ENCODE results near the gene NATD1. TPM values are rescaled to one million over a fixed set of nuclear protein-coding genes. Genes with fewer than 3 reads are reported as not detected.
A peak's percentile ranks its signal among the peaks of the same experiment; 100 is the strongest.

Gene NATD1
- total RNA-seq, 1 experiment from 2014 or later = 0.75 TPM

GRCh38 chr17:21278450-21279197, 25.4 kb upstream of the NATD1 start:
- H3K27ac ChIP-seq (ENCODE audit: low read depth, low read length, poor library complexity, severe bottlenecking) = no peak overlapping the region
- DNase-seq (ENCODE audit: low spot score) = no peak
- no peaks in the 10 kb centered on the region for H3K36me3 ChIP-seq (ENCODE audit: insufficient read depth, low read length, poor library complexity, severe bottlenecking)
- POLR2A ChIA-PET (ENCODE audit: low non-redundant PET) = no interaction called here
- no peak overlapping the region for H3K4me3 ChIP-seq (ENCODE audit: low read depth, low read length, poor library complexity, severe bottlenecking)
- no TSS peak for BruUV-seq (replicated peaks)
- TF ChIP-seq EZH2 (IDR thresholded peaks at IDR 0.05; ENCODE audit: borderline replicate concordance, low read depth, low read length, poor library complexity, severe bottlenecking) (no peak), CTCF (conservative IDR thresholded peaks at IDR 0.05; ENCODE audit: low read depth, low read length) (no peak)
- peaks cover 21% of the 10 kb centered on the region for H3K4me1 ChIP-seq (ENCODE audit: insufficient read depth, low read length, poor library complexity, severe bottlenecking)
- CTCF ChIA-PET = no interaction called here
- intact Hi-C loops (cut with micrococcal nuclease; ENCODE audit: unreplicated experiment) = no loop called here
- no peaks in the 10 kb centered on the region for H3K27me3 ChIP-seq (replicated peaks; ENCODE audit: insufficient read depth, low read depth, low read length, poor library complexity)
- H3K9me3 ChIP-seq (ENCODE audit: low read depth, low read length, poor library complexity, severe bottlenecking) = no peaks in the 10 kb centered on the region

- TF ChIP-seq EZH2 (IDR thresholded peaks at IDR 0.05; ENCODE audit: borderline replicate concordance, low read depth, low read length, poor library complexity, severe bottlenecking) (no peak), CTCF (conservative IDR thresholded peaks at IDR 0.05; ENCODE audit: low read depth, low read length) (no peak)
- ChIA-PET CTCF (no interaction called here), POLR2A (ENCODE audit: low non-redundant PET) (no interaction called here)
- no TSS peak for BruUV-seq (replicated peaks)
- Histone ChIP-seq H3K36me3 (ENCODE audit: insufficient read depth, low read length, poor library complexity, severe bottlenecking) (no peaks in the 10 kb centered on the region), H3K27ac (ENCODE audit: low read depth, low read length, poor library complexity, severe bottlenecking) (no peak overlapping the region), H3K4me1 (ENCODE audit: insufficient read depth, low read length, poor library complexity, severe bottlenecking) (peaks cover 16% of the 10 kb centered on the region), H3K9me3 (ENCODE audit: low read depth, low read length, poor library complexity, severe bottlenecking) (no peaks in the 10 kb centered on the region), H3K27me3 (replicated peaks; ENCODE audit: insufficient read depth, low read depth, low read length, poor library complexity) (no peaks in the 10 kb centered on the region), H3K4me3 (ENCODE audit: low read depth, low read length, poor library complexity, severe bottlenecking) (no peak overlapping the region)
- intact Hi-C loops (cut with micrococcal nuclease; ENCODE audit: unreplicated experiment) = no loop called here
- DNase-seq (ENCODE audit: low spot score) = no peak
These were observed 24.1 kb upstream of the NATD1 start for GRCh38 chr17:21277332-21277731.

- H3K36me3 ChIP-seq (ENCODE audit: insufficient read depth, low read length, poor library complexity, severe bottlenecking) = no peaks in the 10 kb centered on the region
- H3K27me3 ChIP-seq (replicated peaks; ENCODE audit: insufficient read depth, low read depth, low read length, poor library complexity) = no peaks in the 10 kb centered on the region
- H3K4me3 ChIP-seq (ENCODE audit: low read depth, low read length, poor library complexity, severe bottlenecking) = peak overlapping the region; percentile 58
- H3K9me3 ChIP-seq (ENCODE audit: low read depth, low read length, poor library complexity, severe bottlenecking) = no peaks in the 10 kb centered on the region
- H3K4me1 ChIP-seq (ENCODE audit: insufficient read depth, low read length, poor library complexity, severe bottlenecking) = peaks cover 11% of the 10 kb centered on the region
- DNase-seq (ENCODE audit: low spot score) = no peak
- intact Hi-C loops (cut with micrococcal nuclease; ENCODE audit: unreplicated experiment) = no loop called here
- BruUV-seq (replicated peaks) = no TSS peak
- CTCF ChIA-PET = interaction anchor here (1.1 kb wide), 1 partner anchor 235 kb away, joined by 4 read pairs; no protein-coding TSS in a partner anchor
- POLR2A ChIA-PET (ENCODE audit: low non-redundant PET) = no interaction called here
- no peak for TF ChIP-seq CTCF (conservative IDR thresholded peaks at IDR 0.05; ENCODE audit: low read depth, low read length)
- TF ChIP-seq EZH2 (IDR thresholded peaks at IDR 0.05; ENCODE audit: borderline replicate concordance, low read depth, low read length, poor library complexity, severe bottlenecking) = no peak
- H3K27ac ChIP-seq (ENCODE audit: low read depth, low read length, poor library complexity, severe bottlenecking) = no peak overlapping the region
These were observed 23.0 kb upstream of the NATD1 start for GRCh38 chr17:21276264-21276588.
